SHP77 (cell line): ENCODE data around the gene VMAC.

ENCODE experiments used
- DNase-seq, 2 experiments: peaks; one replicate each; lab custom pipeline; 2025; lab: John Stamatoyannopoulos, UW

VMAC gene

GRCh38 chr19:5931251-5931650, 26.6 kb downstream of the VMAC start:
- no peak for DNase-seq

GRCh38 chr19:5932146-5932545, 27.5 kb downstream of the VMAC start:
- no peak for DNase-seq

- no peak for DNase-seq
These were observed 28.1 kb downstream of the VMAC start for GRCh38 chr19:5932609-5933262.

GRCh38 chr19:5933391-5934068, 28.9 kb downstream of the VMAC start:
- DNase-seq = no peak

- no peak for DNase-seq
These were observed 29.4 kb downstream of the VMAC start for GRCh38 chr19:5934069-5934401.

DNA sequence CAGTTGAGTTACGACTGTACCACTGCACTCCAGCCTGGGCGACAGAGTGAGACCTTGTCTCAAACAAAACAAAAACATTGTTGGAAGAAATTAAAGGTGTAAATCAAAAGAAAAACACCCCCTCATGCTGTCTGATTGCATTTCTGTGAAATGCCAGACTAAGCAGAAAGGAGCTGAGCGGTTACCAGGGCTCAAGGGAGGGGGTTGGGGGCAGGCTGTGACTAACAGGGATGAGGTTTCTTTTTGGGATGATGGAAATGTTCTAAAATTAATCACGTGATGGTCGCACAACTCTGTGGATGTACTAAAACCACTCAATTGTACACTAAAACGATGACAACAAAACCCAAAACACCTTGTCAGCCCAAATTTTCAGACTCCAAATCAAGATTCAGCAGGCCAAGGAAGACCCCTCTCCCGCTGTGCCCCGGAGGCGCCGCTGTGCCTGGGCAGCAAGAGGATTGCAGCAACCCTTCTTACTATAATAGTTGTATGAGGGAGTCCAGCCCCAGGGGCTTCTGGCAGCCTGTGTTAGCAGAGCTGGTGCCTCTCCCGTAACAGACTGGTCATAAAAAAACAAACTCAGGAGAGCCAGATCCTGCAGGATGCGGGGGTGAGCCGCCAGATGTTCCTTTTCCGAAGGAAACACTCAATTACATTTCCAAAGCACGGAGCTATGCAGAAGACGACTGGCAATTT, 30.3 kb downstream of the VMAC start:
- no peak for DNase-seq

DNA sequence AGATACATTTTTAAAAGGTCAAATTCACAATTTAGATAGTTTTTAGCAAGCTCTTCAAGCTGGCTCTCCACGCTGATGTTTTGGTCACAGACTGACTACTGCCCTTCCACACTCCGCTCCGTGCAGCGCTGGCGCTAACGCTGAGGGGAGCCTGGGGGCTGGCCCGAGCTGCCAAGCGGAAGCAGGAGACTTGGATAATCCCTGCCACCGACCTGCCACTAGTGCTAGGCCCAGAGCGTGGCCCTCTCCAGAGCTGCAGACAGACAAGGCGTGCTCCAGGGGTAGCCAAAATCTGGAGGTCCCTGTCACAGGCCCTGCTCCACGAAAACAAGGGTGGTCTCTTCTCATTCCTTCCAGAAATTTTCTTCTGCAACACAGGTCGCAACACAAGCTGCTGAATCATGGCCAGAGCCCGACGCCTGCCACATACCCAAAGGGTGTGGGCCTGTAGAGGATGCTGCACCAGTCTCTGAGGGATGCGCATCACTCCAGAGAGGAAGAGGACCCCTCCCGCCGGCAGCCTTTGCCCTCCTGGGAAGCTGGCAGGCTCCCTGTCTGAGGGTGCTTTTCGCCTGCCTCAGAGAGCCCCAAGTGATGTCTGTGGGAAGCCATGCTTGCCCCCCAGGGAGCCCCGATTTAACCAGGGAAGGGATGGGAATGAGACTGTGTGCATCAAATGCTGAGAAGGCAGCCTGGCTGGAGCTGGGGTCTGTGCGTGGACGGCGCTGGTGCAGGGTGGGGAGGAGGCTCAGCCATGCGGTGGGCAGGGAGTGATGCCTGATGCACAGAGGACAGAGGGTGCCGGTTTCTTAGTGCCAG, 31.0 kb downstream of the VMAC start:
- no peak for DNase-seq

DNA sequence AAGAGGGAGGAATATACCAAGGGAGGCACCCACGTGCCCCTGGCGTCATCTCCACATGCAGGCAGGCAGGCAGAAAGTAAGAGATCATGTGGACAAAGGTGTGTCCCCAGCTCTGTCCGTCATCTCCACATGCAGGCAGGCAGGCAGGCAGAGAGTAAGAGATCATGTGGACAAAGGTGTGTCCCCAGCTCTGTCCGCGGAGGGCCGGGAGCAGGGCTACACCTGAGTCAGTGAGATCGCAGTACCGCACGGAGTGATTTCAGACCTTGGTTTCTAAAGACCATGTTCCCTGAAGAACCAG, 31.6 kb downstream of the VMAC start:
- DNase-seq = no peak

- DNase-seq = no peak
These were observed 32.9 kb downstream of the VMAC start for GRCh38 chr19:5937550-5937949.

GRCh38 chr19:5940260-5941208, 35.9 kb downstream of the VMAC start:
- no peak for DNase-seq

DNA sequence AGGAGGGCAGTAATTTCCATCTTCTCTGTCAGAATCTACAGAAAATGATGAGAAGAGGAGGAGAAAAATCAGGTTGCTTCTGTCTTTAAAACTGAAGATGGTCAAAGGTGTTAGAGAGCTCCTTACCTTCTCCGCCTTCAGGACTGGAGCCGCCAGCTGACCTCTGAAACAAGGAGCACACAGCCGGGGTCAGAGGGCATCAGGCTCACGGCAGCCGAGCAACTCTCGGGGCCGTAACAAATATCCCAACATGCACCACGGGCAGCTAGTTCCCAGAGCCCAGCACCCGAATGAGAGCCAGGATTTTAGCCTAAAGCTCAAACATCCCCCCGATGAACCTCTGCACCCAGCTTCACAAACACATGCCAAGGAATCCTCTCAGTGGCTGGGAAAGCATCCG, 37.0 kb downstream of the VMAC start:
- no peak for DNase-seq

- no peak for DNase-seq
These were observed 38.4 kb downstream of the VMAC start for GRCh38 chr19:5943045-5943444.

GRCh38 chr19:5943623-5944022, 39.0 kb downstream of the VMAC start:
- no peak for DNase-seq

DNA sequence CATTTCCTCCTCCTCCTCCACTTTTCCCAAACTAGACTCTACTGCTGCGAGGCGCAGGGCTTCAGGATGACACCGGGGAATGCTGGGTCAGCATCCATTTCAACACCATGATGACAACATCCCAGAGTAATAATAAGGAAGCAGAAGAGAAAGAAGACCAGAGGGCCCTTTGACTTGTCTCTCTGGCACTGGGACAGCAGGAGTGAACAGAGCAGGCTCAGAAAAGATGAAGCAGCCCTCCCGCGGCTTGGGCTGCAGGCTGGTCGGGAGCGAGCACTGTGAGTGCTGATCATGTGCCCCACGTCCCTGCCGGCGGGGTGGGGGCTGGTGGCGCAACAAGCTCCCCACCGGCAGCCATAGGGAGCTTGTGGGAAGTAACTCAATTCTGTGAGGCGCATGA, 42.8 kb downstream of the VMAC start:
- DNase-seq = no peak

DNA sequence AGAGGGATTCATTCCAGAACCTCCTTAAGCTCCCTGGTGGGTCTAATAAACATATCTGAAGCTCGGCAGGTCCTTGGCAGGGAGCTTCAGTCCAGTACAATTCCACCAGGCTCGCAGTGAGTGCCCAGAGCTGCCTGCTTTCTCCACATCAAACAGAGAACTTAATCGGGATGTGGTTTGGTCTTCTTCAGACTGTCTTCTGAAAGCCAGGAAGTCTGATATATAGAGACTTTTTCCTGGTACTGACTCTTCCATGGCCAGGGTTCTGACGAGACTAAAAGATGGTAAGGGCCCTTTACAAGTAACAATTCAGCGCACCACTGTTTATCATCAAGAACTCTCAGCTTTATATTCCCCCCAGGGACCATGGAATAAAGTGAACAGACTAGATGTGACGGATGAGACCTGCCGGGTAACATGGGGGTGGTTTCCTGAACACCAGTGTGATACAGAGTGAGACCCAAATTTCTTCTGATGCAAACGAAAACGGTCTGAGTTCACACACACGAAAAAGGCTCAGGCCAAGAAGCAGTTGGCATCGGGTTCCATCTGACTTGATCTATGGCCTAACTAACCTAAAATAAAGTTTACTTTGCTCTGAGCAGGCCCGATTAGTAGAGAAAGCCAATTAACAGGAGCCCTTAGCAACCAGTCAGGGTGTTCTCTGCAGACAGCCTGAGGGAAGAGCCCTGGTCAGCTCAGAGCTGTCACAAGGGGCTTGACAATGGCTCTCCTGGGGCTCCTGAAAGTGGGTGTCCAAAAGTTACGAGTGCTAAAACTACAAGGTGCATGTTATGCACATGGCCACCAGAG, 44.3 kb downstream of the VMAC start:
- no peak for DNase-seq

GRCh38 chr19:5949792-5950305, 45.2 kb downstream of the VMAC start:
- peak; percentile 64 to 68 for DNase-seq

DNA sequence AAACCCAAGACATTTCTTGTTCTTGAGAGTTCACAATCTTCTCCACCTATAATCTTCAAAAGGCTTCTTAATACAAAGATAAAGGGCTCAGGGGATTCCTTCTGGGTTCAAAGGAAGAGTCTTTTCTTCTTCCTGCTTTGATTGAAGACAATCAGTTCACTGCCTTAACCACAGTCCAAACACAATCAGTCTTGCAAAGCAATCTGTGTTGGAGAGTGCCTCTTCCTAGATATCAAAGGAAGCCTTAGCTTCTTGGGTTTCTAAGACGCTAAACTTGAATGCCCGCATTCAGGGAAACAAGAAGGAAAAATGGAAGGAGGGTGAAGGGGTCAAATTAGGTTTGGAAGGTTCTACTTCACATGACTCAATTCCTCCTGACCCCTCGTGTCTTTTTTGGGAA, 46.1 kb downstream of the VMAC start:
- DNase-seq = no peak

DNA sequence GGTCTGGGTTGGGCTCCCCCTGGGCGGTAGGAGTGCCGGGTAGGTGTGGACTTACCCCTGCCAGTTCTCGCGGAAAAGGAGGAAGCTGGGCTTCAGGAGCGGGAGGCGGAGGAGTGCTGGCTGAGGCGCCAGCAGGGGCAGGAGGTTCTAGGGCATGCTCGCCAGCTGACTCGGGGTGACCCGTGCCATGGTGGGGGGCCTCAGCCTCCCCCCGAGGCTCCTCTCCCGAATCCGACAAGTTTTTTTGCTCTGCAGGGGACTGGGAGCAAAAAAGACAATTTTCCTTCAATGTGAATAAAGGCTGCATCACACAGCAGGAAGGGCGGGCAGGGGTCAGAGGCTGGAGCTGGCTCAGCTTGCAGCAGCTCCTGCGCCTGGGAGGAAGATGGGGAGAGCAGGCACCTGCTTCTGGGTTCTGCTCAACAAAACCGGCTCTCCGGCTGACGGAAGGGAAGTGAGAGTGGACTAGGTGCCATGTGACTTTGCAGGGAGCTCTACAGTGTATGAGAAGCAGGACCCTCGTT, 46.7 kb downstream of the VMAC start:
- peak in 1 of 2 experiments; percentile 26 for DNase-seq

- DNase-seq = peak in 1 of 2 experiments; percentile 28
These were observed 47.7 kb downstream of the VMAC start for GRCh38 chr19:5952193-5953029.
